ENCODE measurements around the gene RPRD1A.
A peak's percentile ranks its signal among the peaks of the same experiment; 100 is the strongest.
"Not testable (repeated sequence)": the region's sequence is repeated elsewhere in the genome, so short reads cannot be mapped to it uniquely, and the experiment has no call there.

Gene RPRD1A

GRCh38 chr18:36031407-36031806 lies 36.0 kb downstream of the RPRD1A start:
- DNase-seq (ENCODE audit: low read depth), result no peak

DNA sequence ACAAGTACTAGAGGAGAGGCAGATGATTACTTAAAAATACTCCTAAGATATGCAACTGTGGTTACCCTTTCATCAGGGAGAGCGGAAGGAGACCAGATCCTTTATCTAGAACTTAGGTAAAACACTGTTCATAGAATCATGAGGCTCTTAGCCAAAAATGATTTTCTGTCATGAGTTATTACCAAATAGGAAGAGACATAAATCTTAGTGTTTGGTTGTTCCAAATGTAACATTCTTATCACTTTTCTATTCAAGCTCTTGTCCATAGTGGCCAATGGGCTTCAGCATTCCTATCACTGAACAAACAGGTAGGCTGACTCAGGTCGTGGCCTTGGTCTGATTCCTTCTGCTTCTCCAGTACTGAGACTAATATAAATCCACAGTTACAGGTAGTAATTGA lies 38.5 kb downstream of the RPRD1A start:
- no peak for DNase-seq (ENCODE audit: low read depth)

- no peak for DNase-seq (ENCODE audit: low read depth)
Observed at GRCh38 chr18:36025025-36025424, 42.3 kb downstream of the RPRD1A start.

GRCh38 chr18:36024241-36024640 lies 43.1 kb downstream of the RPRD1A start:
- DNase-seq (ENCODE audit: low read depth), result not testable (repeated sequence)

DNA sequence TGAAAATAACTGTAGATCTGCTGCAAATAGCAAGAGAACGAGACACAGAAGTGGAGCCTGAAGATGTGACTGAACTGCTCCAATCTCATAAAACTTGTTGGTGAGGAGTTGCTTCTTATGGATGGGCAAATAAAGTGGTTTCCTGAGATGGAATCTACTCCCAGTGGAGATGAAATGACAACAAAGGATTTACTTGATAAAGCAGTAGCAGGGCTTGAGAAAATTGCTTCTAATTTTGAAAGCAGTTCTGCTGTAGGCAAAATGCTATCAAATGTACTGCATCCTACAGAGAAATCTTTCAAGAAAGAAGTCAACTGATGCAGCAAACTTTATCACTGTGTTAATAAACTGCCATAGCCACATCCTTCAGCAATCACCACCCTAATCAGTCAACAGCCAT lies 44.0 kb downstream of the RPRD1A start:
- no peak for DNase-seq (ENCODE audit: low read depth)

DNA sequence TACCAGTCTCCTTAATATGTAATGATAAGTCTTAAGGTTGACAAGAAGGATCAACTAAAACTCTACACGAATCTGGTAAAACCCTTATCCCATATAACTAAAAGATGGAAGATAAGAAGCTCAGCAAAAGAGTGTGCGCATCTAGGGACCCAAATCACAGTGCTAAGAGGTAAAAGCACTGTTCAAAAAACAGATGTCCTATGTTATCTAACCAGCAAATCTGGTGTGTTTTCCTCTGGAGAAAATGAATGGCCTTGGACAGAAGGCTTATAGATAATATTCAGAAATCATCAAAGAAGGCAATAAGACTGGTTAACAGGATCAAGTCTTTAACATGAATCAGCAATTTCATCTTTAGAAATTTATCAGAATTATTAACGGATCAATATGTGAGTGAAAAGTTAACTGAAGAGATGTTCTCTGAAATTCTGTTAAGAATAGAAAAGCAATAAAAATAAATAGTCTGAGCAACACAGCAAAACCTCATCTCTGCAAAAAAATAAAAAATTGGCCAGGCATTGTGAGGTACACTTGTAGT lies 47.1 kb downstream of the RPRD1A start:
- no peak for DNase-seq (ENCODE audit: low read depth)

- DNase-seq (ENCODE audit: low read depth), result no peak
Observed at GRCh38 chr18:36017232-36017631, 50.1 kb downstream of the RPRD1A start.

- no peak for DNase-seq (ENCODE audit: low read depth)
Observed at GRCh38 chr18:36015629-36016028, 51.7 kb downstream of the RPRD1A start.

GRCh38 chr18:36012891-36013290 lies 54.5 kb downstream of the RPRD1A start:
- DNase-seq (ENCODE audit: low read depth), result no peak

GRCh38 chr18:36009214-36009613 lies 58.1 kb downstream of the RPRD1A start:
- DNase-seq (ENCODE audit: low read depth), result no peak

DNA sequence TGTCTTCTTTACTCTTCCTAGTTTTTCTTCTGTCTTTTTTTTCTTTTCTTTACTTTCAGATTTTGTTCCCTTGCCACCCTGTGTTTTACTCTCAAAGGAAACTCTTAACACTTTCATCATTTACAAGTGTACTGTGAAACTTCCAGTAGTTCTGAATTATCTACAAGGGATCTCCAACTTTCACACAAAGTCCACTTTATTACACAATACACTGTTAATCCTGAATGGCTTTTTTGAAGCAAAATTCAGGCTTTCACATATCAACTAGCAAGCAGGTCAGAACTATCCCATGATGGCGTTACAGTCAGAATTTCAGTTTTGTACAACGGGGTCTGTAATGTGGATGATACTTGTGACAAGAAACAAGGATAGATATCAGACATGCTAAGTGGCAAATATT lies 60.4 kb downstream of the RPRD1A start:
- DNase-seq (ENCODE audit: low read depth), result no peak

GRCh38 chr18:35999925-36000324 lies 67.4 kb downstream of the RPRD1A start:
- no peak for DNase-seq (ENCODE audit: low read depth)

DNA sequence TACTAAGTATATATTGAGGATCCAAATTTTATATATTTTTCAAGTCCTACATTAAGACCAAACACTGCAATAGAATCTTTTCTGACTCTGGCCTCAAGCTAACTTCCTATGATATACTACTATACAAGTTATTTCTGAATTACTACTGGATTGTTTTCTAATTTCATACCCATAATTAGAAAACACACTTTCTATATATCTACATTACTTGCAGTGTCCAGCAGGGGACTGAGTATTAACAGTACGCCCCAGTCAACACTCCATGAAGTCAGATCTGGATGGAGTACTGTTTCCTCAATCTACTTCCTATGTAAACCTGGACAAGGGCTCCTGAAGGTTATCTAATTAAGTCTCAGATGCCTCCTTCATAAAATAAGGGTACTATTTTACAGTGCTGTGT lies 68.4 kb downstream of the RPRD1A start:
- DNase-seq (ENCODE audit: low read depth), result no peak

GRCh38 chr18:35993013-35993412 lies 74.3 kb downstream of the RPRD1A start:
- no peak for DNase-seq (ENCODE audit: low read depth)

GRCh38 chr18:35991696-35992095 lies 75.7 kb downstream of the RPRD1A start:
- DNase-seq (ENCODE audit: low read depth), result no peak

- DNase-seq (ENCODE audit: low read depth), result peak; percentile 65
Observed at GRCh38 chr18:35983818-35984217, 83.5 kb downstream of the RPRD1A start.

GRCh38 chr18:35983147-35983546 lies 84.2 kb downstream of the RPRD1A start:
- no peak for DNase-seq (ENCODE audit: low read depth)

DNA sequence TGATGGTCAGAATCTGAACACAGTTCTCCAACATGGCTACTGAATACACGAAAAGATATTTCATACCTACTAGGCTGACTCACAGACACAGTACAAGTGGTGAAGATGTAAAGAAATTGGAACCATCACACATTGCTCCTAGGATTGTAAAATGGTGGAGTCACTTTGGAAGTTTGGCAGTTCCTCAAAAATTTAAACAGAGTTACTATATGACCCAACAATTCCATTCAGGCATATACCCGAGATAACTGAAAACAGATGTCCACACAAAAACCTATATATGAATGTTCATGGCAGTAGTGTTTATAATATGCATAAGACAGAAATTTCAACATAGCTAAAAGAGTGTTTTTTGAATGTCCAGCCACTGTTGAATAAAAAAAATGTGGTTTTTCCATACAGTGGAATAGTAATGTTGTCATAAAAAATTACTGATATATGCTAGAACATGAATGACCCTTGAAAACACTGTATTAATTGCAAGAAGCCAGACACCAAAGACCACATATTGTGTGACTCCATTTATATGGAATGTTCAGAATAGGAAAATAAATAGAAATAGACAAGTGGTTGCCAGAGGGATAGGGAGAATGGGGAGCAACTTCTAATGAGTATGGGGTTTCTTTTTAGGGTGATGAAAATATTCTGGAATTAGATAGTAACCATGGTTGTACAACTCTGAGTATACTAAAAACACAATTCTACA lies 84.8 kb downstream of the RPRD1A start:
- DNase-seq (ENCODE audit: low read depth), result peak; percentile 80

GRCh38 chr18:35979112-35979511 lies 88.2 kb downstream of the RPRD1A start:
- DNase-seq (ENCODE audit: low read depth), result no peak

GRCh38 chr18:35974181-35974580 lies 93.2 kb downstream of the RPRD1A start:
- no peak for DNase-seq (ENCODE audit: low read depth)

DNA sequence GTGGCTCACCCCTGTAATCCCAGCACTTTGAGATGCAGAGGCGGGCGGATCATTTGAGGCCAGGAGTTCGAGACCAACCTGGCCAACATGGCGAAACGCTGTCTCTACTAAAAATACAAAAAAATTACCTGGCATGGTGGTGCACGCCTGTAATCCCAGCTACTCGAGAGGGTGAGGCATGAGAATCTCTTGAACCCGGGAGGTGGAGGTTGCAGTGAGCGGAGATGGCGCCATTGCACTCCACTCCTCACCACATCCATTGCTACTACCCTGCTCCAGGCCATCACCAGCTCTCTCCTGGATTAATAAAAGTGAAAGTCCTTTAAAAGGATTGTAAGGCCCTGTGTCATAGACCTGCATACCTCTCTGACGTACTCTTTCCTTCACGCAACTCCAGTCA lies 93.7 kb downstream of the RPRD1A start:
- no peak for DNase-seq (ENCODE audit: low read depth)

- DNase-seq (ENCODE audit: low read depth), result peak; percentile 71
Observed at GRCh38 chr18:35972197-35973000, 95.0 kb downstream of the RPRD1A start, which contains the start of gene RMP24. RMP24 (plus strand) TSS chr18:35972679.

- no peak for DNase-seq (ENCODE audit: low read depth)
Observed at GRCh38 chr18:35971661-35972196, 95.6 kb downstream of the RPRD1A start.

Data from HS-5 (cell line).